GM12892 (cell line): ENCODE measurements around the gene MEIKIN.

Experiments used
- POLR2A ChIP-seq: IDR thresholded peaks from 2 replicates; pipeline ENCODE4 v1.6.1; 2011; ENCODE audit warnings: low read depth, low read length, control low read depth
- POLR2AphosphoS5 ChIP-seq: IDR thresholded peaks from 2 replicates; pipeline ENCODE4 v1.6.1; 2011; ENCODE audit warnings: low read depth, low read length, control low read depth
- TAF1 ChIP-seq: IDR thresholded peaks from 2 replicates; pipeline ENCODE4 v1.6.1; 2011; ENCODE audit warnings: low read depth, mild to moderate bottlenecking, control low read depth, low read length, borderline replicate concordance

DNA sequence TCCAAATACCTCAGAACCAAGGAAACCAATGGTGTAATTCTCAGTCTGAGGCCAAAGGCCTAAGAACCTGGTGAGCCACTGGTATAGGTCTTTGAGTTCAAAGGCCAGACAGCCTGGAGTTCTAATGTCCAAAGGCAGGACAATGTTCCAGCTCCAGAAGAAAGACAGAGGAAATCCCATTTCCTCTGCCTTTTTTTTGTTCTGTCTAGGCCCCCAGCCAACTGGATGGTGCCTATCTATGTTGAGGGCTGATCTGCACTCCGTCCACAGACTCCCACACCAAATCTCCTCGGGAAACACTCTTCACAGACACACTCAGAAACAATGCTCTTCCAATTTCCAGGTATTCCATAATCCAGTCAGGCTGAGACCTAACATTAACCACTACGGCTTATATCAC lies 178.8 kb downstream of the MEIKIN start:
- TF ChIP-seq POLR2AphosphoS5 (no peak), TAF1 (no peak), POLR2A (no peak)
